A549 (cell line): Measurements from ENCODE around the gene XYLT1. TPM values are rescaled to one million over a fixed set of nuclear protein-coding genes. Genes with fewer than 3 reads are reported as not detected.

Experiments used
- ATAC-seq, 2 experiments: fragments of 200-7000 bp in 1 of 2; fragments of >200 bp in 1 of 2; cut with Nextera tagmentation in 1 of 2; cut with Tn5 transposase in 1 of 2; 3 replicates each; pipeline versions ENCODE4 v1.8.0 to v1.9.1; 2018 to 2020; ENCODE audit warnings: mild to moderate bottlenecking in 1 of 2, moderate library complexity in 1 of 2
- CTCF ChIA-PET: fragments of 300-600 bp; sonication (Branson Sonifier 250); formaldehyde crosslinking; extraction: SDS; loops from one replicate; lab custom pipeline; 2021; ENCODE audit warnings: antibody characterized with exemption, inconsistent platforms; lab: Yijun Ruan, JAX
- POLR2A ChIA-PET: fragments of 350-600 bp; formaldehyde crosslinking; extraction: SDS; loops from one replicate; lab custom pipeline; 2021; ENCODE audit warnings: antibody characterized with exemption, inconsistent platforms; lab: Yijun Ruan, JAX
- DNase-seq, 2 experiments: peaks; one replicate each; pipeline versions ENCODE4 v3.0.0 to v3.0.0-alpha.2; 2011 to 2016; ENCODE audit warnings: low read depth in 1 of 2, low spot score in 1 of 2
- FAIRE-seq: peaks from 2 replicates; lab custom pipeline; 2011; peaks lifted over from hg19 to GRCh38; lab: Jason Lieb, UNC
- H3K27ac ChIP-seq, 2 experiments: fragments of >200 bp; sonication (Bioruptor Twin); formaldehyde crosslinking; 3 replicates each; pipeline ENCODE4 v1.5.1; 2016 to 2017
- H3K4me1 ChIP-seq: fragments of >200 bp; sonication (Bioruptor Twin); formaldehyde crosslinking; 3 replicates; pipeline ENCODE4 v1.6.1; 2016
- H3K4me2 ChIP-seq: fragments of >200 bp; sonication (Bioruptor Twin); formaldehyde crosslinking; 3 replicates; pipeline ENCODE4 v1.6.1; 2016
- H3K4me3 ChIP-seq: fragments of >200 bp; sonication (Bioruptor Twin); formaldehyde crosslinking; 3 replicates; pipeline ENCODE4 v1.5.1; 2016
- H3K9me3 ChIP-seq: fragments of >200 bp; sonication (Bioruptor Twin); formaldehyde crosslinking; 3 replicates; pipeline ENCODE4 v1.6.1; 2016
- BHLHE40 ChIP-seq: IDR thresholded peaks from 2 replicates; pipeline ENCODE4 v1.6.1; 2012; ENCODE audit warnings: low read depth, low read length, inconsistent platforms
- E2F6 ChIP-seq: IDR thresholded peaks from 2 replicates; pipeline ENCODE4 v1.6.1; 2012; ENCODE audit warnings: low read depth, borderline replicate concordance
- FOSB ChIP-seq: fragments of 250-450 bp; sonication (Bioruptor Pico); IDR thresholded peaks from 2 replicates; pipeline ENCODE4 v1.5.0; 2020; ENCODE audit warnings: mild to moderate bottlenecking, moderate library complexity
- FOSL2 ChIP-seq, 2 experiments: fragments of 450-650 bp in 1 of 2; fragments of >200 bp in 1 of 2; sonication (Bioruptor Twin) in 1 of 2; formaldehyde crosslinking; IDR thresholded peaks; 2 replicates each; pipeline versions ENCODE4 v1.5.0 to v1.6.1; 2016 to 2020; ENCODE audit warnings: mild to moderate bottlenecking in 1 of 2, moderate library complexity in 1 of 2
- HDAC2 ChIP-seq: fragments of 200-600 bp; sonication (generic); IDR thresholded peaks from 2 replicates; pipeline ENCODE4 v1.6.1; 2016
- HOXA7 ChIP-seq: fragments of 250-450 bp; sonication (Bioruptor Pico); IDR thresholded peaks from 2 replicates; pipeline ENCODE4 v1.5.0; 2020; ENCODE audit warnings: mild to moderate bottlenecking, moderate library complexity
- HOXB13 ChIP-seq: fragments of 250-450 bp; sonication (Bioruptor Pico); IDR thresholded peaks from 2 replicates; pipeline ENCODE4 v1.5.0; 2020; ENCODE audit warnings: low read depth, mild to moderate bottlenecking, moderate library complexity
- HOXB5 ChIP-seq: fragments of 250-450 bp; sonication (Bioruptor Pico); IDR thresholded peaks from 2 replicates; pipeline ENCODE4 v1.5.0; 2020; ENCODE audit warnings: mild to moderate bottlenecking, moderate library complexity
- JUNB ChIP-seq: fragments of >200 bp; sonication (Bioruptor Twin); formaldehyde crosslinking; IDR thresholded peaks from 2 replicates; pipeline ENCODE4 v1.6.1; 2016
- KDM5A ChIP-seq: fragments of 200-600 bp; sonication (generic); IDR thresholded peaks from 2 replicates; pipeline ENCODE4 v1.6.1; 2016; ENCODE audit warnings: antibody characterized with exemption, mild to moderate bottlenecking
- MAFK ChIP-seq: fragments of 450-650 bp; IDR thresholded peaks from 2 replicates; pipeline ENCODE4 v1.6.1; 2014; ENCODE audit not compliant: partially characterized antibody
- MAZ ChIP-seq: fragments of 150-350 bp; IDR thresholded peaks from 2 replicates; pipeline ENCODE4 v1.6.1; 2014; ENCODE audit warnings: antibody characterized with exemption, low read depth, low read length, borderline replicate concordance
- NPAS2 ChIP-seq: fragments of 250-450 bp; sonication (Bioruptor Pico); IDR thresholded peaks from 2 replicates; pipeline ENCODE4 v1.8.0; 2022; ENCODE audit warnings: mild to moderate bottlenecking, moderate library complexity, borderline replicate concordance
- POLR2A ChIP-seq: IDR thresholded peaks from 2 replicates; pipeline ENCODE4 v1.6.1; 2012; ENCODE audit warnings: mild to moderate bottlenecking, low read length
- RAD21 ChIP-seq, 2 experiments: fragments of >200 bp in 1 of 2; sonication (Bioruptor Twin) in 1 of 2; formaldehyde crosslinking in 1 of 2; IDR thresholded peaks in 1 of 2; conservative IDR thresholded peaks in 1 of 2; 2 replicates in 1 of 2; 3 replicates in 1 of 2; pipeline ENCODE4 v1.6.1; 2012 to 2018; ENCODE audit warnings: inconsistent platforms in 1 of 2
- RARB ChIP-seq: fragments of 250-450 bp; sonication (Bioruptor Pico); IDR thresholded peaks from 2 replicates; pipeline ENCODE4 v1.8.0; 2021; ENCODE audit warnings: mild to moderate bottlenecking, moderate library complexity
- RCOR1 ChIP-seq: fragments of 150-350 bp; IDR thresholded peaks from 2 replicates; pipeline ENCODE4 v1.6.1; 2014; ENCODE audit warnings: antibody characterized with exemption, low read length, low read depth
- RFX5 ChIP-seq: fragments of 450-650 bp; IDR thresholded peaks from 2 replicates; pipeline ENCODE4 v1.7.1; 2014; ENCODE audit warnings: antibody characterized with exemption, mild to moderate bottlenecking, moderate library complexity
- SMC3 ChIP-seq: fragments of >200 bp; sonication (Bioruptor Twin); formaldehyde crosslinking; IDR thresholded peaks from 3 replicates; pipeline ENCODE4 v1.6.1; 2018; ENCODE audit warnings: inconsistent platforms
- SREBF2 ChIP-seq: fragments of 450-650 bp; IDR thresholded peaks from 2 replicates; pipeline ENCODE4 v1.6.1; 2014; ENCODE audit warnings: mild to moderate bottlenecking, moderate library complexity
- TP53 ChIP-seq: fragments of 250-450 bp; sonication (Bioruptor Pico); IDR thresholded peaks from 2 replicates; pipeline ENCODE4 v1.5.0; 2021; ENCODE audit warnings: mild to moderate bottlenecking, moderate library complexity
- USF2 ChIP-seq: fragments of 450-650 bp; IDR thresholded peaks from 2 replicates; pipeline ENCODE4 v1.6.1; 2014; ENCODE audit warnings: antibody characterized with exemption
- ZNF302 ChIP-seq: fragments of 250-450 bp; sonication (Bioruptor Pico); IDR thresholded peaks from 2 replicates; pipeline ENCODE4 v1.9.0; 2021; ENCODE audit warnings: inconsistent platforms, mild to moderate bottlenecking, moderate library complexity
- ZSCAN20 ChIP-seq: fragments of 250-450 bp; sonication (Bioruptor Pico); IDR thresholded peaks from 2 replicates; pipeline ENCODE4 v1.8.0; 2022; ENCODE audit warnings: mild to moderate bottlenecking, moderate library complexity
- WGBS: methylation state at CpG from one replicate; pipeline ENCODE4 v1.1.6; 2017; ENCODE audit errors: missing lambda C conversion rate; 5-methylcytosine and 5-hydroxymethylcytosine counted together
- polyA plus RNA-seq, 4 experiments: library from polyadenylated mRNA; depleted of rRNA in 3 of 4; stranded (reverse); fragments of >200 nt; fragmentation: RNase III in 1 of 4; extraction: RNeasy Plus Mini Kit Qiagen cat#74134 plus additional on column Dnase treatment in 1 of 4; gene quantifications; 2 replicates in 3 of 4; 3 replicates in 1 of 4; pipeline ENCODE4 v1.2.3, GENCODE V29; 2011 to 2017
- TF ChIP-seq, protein P1 (sequence below): IDR thresholded peaks from 2 replicates; pipeline ENCODE4 v1.6.1; 2012
- TF ChIP-seq, protein P2 (sequence below): fragments of >200 bp; sonication (Bioruptor Twin); formaldehyde crosslinking; IDR thresholded peaks from 3 replicates; pipeline ENCODE4 v1.5.1; 2016

Gene XYLT1
- polyA plus RNA-seq, 2 of the 4 experiments (the other 2 are of a cell fraction): 0.78 to 0.88 TPM

GRCh38 chr16:17392127-17392856, 78.5 kb downstream of the XYLT1 start:
- DNase-seq (no peak), FAIRE-seq (no peak), ATAC-seq (no peak)
- Histone ChIP-seq H3K4me1 (peaks cover 9% of the 10 kb centered on the region; the same call in 2 of the 3 replicates), H3K27ac (no peak overlapping the region), H3K4me3 (no peak overlapping the region), H3K9me3 (no peaks in the 10 kb centered on the region), H3K4me2 (no peak overlapping the region)
- 13% methylated on average over 8 of the region's 8 CpGs for WGBS
- ChIA-PET POLR2A (no interaction called here), CTCF (no interaction called here)
- no peak for TF ChIP-seq HOXB13 (CRISPR knock-in tag)
- no peak for TF ChIP-seq E2F6
- TF ChIP-seq RCOR1: no peak
- TF ChIP-seq, protein P1, sequence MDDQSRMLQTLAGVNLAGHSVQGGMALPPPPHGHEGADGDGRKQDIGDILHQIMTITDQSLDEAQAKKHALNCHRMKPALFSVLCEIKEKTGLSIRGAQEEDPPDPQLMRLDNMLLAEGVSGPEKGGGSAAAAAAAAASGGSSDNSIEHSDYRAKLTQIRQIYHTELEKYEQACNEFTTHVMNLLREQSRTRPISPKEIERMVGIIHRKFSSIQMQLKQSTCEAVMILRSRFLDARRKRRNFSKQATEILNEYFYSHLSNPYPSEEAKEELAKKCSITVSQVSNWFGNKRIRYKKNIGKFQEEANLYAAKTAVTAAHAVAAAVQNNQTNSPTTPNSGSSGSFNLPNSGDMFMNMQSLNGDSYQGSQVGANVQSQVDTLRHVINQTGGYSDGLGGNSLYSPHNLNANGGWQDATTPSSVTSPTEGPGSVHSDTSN: no peak
- TF ChIP-seq KDM5A: no peak
- no peak for TF ChIP-seq RARB
- TF ChIP-seq POLR2A: no peak
- TF ChIP-seq, protein P2, sequence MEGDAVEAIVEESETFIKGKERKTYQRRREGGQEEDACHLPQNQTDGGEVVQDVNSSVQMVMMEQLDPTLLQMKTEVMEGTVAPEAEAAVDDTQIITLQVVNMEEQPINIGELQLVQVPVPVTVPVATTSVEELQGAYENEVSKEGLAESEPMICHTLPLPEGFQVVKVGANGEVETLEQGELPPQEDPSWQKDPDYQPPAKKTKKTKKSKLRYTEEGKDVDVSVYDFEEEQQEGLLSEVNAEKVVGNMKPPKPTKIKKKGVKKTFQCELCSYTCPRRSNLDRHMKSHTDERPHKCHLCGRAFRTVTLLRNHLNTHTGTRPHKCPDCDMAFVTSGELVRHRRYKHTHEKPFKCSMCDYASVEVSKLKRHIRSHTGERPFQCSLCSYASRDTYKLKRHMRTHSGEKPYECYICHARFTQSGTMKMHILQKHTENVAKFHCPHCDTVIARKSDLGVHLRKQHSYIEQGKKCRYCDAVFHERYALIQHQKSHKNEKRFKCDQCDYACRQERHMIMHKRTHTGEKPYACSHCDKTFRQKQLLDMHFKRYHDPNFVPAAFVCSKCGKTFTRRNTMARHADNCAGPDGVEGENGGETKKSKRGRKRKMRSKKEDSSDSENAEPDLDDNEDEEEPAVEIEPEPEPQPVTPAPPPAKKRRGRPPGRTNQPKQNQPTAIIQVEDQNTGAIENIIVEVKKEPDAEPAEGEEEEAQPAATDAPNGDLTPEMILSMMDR: no peak
- no peak for TF ChIP-seq BHLHE40
- no peak for TF ChIP-seq USF2
- TF ChIP-seq SREBF2: no peak
- TF ChIP-seq NPAS2 (CRISPR knock-in tag): no peak
- TF ChIP-seq RFX5: no peak
- no peak for TF ChIP-seq ZNF302 (CRISPR knock-in tag)
- no peak for TF ChIP-seq FOSB
- TF ChIP-seq MAZ: no peak

DNA sequence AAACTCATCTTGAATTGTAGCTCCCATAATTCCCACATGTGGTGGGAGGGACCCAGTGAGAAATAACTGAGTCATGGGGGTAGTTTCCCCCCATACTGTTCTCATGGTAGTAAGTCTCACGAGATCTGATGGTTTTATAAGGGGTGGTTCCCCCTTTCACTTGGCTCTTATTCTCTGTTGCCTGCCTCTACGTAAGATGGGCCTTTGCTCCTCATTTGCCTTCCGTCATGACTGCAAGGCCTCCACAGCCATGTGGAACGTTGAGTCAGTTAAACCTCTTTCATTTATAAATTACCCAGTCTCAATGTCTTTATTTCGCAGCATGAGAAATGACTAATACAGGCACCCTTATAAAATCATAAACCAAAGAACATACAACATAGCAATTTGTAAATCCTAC, 79.0 kb downstream of the XYLT1 start:
- Histone ChIP-seq H3K4me2 (no peak overlapping the region), H3K9me3 (no peaks in the 10 kb centered on the region), H3K4me1 (peaks cover 4% of the 10 kb centered on the region; the same call in 1 of the 3 replicates), H3K27ac (no peak overlapping the region), H3K4me3 (no peak overlapping the region)
- ATAC-seq (no peak), FAIRE-seq (no peak), DNase-seq (no peak)
- ChIA-PET POLR2A (no interaction called here), CTCF (no interaction called here)
- WGBS: 29% methylated on average over 5 of the region's 5 CpGs
- TF ChIP-seq BHLHE40 (no peak), SREBF2 (no peak), TP53 (no peak), RFX5 (no peak), RAD21 (conservative IDR thresholded peaks at IDR 0.05 in 1 of 2, IDR thresholded peaks at IDR 0.05 in 1 of 2) (no peak)

DNA sequence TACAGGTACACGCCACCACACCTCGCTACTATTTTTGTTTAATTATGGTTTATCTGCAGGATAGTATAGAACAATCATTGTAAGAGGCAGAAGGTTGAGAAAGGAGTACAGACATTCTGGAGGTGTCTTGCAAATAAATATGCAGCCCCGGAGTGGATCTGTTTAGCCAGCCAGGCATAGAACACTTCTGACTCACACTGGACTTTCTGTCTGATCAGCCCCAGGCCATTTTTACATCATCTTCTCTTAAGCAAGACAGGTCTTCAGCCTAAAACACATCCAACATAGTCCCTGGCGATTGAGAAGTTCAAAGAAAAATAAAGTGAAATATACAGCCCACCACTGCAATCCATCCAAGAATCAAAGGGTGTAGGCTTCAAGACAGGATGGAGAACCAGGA, 81.4 kb downstream of the XYLT1 start:
- Histone ChIP-seq H3K27ac (no peak overlapping the region), H3K4me1 (no peaks in the 10 kb centered on the region), H3K4me3 (no peak overlapping the region), H3K4me2 (peak overlapping the region; percentile 26; the same call in 1 of the 3 replicates), H3K9me3 (no peaks in the 10 kb centered on the region)
- FAIRE-seq (no peak), ATAC-seq (0 out of 6 replicates have a peak, but pooled peaks of 1 of the 2 experiments have one; percentile 47), DNase-seq (no peak)
- TF ChIP-seq MAFK: no peak
- no peak for TF ChIP-seq TP53
- no peak for TF ChIP-seq HOXB5
- no peak for TF ChIP-seq JUNB
- no peak for TF ChIP-seq HOXA7 (CRISPR knock-in tag)
- TF ChIP-seq HDAC2: no peak
- TF ChIP-seq SMC3: no peak
- no peak for TF ChIP-seq ZSCAN20 (CRISPR knock-in tag)
- 0 out of 2 replicates have a peak, but pooled peaks have one; percentile 8 for TF ChIP-seq FOSL2 (IDR thresholded peaks at IDR 0.05)
- TF ChIP-seq FOSL2 (CRISPR knock-in tag; IDR thresholded peaks at IDR 0.05): no peak
- ChIA-PET CTCF (no interaction called here), POLR2A (no interaction called here)
- WGBS: 9% methylated on average over 4 of the region's 4 CpGs
